EL (cell line): ENCODE measurements around the gene IQSEC1.

Experiments
- DNase-seq: peaks from one replicate; pipeline ENCODE4 v3.0.0-alpha.2; 2016

Gene IQSEC1

DNA sequence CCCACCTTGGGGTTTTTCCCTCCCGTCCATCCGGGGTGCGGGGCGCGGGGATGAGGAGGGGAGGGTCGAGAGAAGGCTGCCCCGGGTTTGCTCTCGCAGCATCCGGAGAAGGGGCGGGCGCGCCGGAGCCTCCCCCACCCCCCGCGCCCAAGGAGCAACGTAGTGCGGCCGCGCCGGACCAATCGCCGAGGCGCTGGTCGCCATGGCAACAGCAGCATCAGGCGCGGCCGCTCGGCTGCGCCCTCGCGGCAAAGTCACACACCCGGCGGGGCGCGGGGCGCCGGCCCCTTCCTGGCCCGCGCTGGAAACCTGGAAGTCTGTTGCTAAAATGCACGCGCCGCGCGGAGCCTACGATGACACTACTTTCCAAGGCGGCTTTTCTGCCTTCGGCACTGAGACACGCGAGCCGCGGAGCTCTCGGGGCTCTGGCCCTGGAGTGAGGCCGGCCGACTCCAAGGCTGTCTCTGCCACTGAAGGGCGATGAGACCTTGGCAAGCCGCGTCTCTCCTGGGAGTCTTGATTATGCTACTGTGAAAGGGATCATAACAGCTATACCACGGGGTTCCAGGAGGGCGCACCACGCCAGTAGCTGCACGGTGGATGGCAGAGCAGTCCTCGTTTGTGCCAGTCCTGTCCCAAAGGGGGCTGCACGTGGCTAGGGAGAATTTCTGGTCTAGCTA lies at the start of gene IQSEC1:
Gene IQSEC1 (minus strand): TSS at position 104 of the 680 bp plus-strand sequence. CDS start 415 bp downstream, outside the sequence.
- DNase-seq: peak; percentile 12

- no peak for DNase-seq
Measured at GRCh38 chr3:13122081-13123012, 49.1 kb upstream of the IQSEC1 start.

DNA sequence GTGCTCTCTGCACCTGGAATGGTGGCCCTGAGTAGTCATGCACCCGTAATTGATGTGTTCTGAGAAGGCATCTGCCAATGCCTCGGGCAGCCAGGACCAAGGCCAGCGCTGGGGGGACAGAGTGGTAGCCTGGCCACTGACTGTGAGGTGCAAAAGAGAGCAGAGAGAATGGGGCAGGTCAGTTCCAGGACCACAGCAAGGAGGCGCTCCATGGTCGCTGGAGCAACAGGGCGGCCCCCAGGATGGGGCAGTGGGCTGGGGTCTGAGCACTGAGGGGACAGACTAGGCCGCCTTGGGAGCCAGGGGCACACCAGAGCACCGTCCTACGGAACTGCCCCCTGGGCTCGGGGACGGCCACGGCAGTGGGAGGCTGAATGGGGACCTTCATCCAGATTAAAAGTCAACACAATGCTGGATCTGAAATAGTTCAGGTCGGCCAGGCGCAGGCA lies 48.3 kb upstream of the IQSEC1 start:
- DNase-seq: no peak

GRCh38 chr3:13120928-13121552 lies 47.8 kb upstream of the IQSEC1 start:
- no peak for DNase-seq

- DNase-seq: no peak
Measured at GRCh38 chr3:13120289-13120927, 47.2 kb upstream of the IQSEC1 start.

DNA sequence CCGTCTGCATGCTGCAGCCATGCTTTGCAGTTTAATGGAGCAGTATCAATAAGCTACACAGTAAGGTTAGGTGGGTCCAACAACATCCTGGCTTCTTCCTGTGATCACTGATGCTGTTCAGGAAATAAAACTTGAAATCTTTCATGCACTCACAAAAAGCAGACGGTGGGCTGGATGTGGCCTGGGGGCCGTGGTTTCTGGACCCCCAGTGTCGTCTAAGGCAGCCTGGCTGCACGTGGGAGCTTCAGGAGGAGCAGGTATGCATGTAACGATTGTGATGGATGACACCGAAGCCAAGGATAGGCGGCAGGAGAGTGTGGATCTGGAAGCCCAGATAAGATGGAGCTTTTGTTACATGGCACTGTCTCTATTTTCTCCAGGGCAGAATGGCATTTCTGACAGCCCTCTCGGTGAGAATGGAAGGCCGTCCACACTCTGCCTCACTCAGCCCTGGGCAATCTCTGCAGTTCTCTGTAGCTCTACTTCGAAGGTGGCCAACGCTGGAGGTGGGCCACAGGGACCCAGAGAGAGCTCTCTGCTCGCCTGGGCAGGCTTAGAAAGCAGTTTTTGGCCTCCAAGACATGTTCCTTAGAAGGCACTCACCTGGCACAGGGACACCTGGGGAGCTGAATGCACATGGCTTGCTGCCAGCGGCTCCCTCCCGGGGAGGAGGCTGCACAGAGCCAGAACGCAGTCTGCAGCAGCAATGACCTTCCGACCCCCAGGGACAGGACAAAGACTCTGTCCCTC lies 46.4 kb upstream of the IQSEC1 start:
- DNase-seq: no peak

- no peak for DNase-seq
Measured at GRCh38 chr3:13116426-13116825, 43.2 kb upstream of the IQSEC1 start.

DNA sequence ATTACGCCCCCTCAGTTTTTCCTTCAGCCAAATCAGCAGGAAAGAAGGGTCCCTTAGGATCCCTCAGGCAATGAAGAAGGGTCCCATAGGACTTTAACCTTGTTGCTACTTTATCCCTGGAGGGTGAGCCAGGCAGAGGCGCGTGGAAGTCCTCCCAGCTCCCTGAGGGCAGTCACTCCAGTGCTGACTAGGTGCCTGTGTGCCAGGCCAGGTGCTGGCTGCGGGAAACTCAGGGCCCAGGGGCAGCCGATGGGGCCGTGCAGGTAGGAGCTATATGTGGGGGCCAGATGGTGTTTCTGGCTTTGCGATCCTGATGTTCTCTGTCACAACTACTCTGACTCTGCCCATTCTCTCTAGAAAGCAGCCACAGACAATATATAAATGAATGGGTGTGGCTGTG lies 42.8 kb upstream of the IQSEC1 start:
- DNase-seq: no peak

DNA sequence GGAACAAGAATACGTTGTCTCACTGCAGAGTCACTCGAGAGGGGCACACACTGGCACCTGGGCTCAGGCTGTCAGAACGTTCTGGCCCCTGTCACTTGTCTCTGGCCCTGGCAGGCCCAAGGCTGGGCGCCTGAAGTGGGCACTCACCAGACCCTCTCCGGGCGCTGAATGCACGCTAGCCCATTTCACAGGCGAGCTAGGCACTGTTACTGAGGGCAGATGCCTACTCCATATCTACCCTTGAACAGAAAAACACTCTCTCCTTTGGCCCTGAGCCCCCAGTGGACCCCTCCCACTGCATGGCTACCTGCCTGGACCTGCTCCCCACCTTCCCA lies 42.3 kb upstream of the IQSEC1 start:
- DNase-seq: no peak

GRCh38 chr3:13114811-13115575 lies 41.8 kb upstream of the IQSEC1 start:
- DNase-seq: no peak

DNA sequence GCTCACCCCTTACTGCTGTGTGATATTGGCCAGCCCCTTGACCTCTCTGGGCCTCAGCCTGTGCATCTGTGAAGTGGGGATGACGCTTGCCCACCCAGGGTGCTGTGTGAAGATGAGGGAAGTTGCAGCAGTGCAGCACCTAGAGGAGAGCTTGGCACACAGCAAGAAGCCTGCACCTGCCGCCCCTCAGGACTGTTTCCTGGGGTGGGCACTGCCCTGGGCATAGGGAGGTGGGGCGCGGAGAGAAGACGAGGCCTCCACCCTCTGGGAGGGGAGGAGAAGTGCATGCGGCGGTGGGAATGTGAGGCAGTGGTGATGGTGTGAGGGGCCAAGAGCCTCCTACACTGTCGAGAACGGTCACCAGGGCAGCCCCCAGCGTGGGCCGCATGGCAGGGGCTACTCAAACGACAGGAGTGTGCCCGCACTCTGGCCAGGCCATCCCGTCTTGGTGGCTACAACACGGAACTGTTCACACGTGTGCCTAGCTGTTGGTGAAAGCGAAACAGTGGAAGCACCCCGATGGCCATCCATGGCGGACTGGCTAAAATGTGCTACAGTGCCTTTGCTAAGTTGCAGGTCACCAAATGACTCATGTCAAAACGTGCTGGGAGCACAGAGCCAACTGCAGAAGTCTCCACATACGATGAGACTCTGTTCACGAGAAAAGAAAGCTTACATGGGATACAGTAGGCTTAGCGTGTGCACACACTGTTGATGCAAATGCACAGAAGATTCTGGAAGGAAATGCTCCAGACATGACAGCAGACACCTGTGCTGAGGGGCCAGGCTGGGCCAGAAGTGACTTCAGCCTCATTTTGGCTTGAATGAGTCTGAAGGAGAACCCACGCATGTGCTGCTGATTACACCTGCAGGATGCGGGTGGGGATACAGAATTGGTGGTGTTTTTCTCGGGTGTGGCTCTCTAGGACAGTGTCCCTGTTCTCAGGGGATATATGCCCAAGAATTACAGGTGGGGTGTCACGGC lies 40.4 kb upstream of the IQSEC1 start:
- DNase-seq: no peak

- no peak for DNase-seq
Measured at GRCh38 chr3:13112521-13113345, 39.5 kb upstream of the IQSEC1 start.

- no peak for DNase-seq
Measured at GRCh38 chr3:13111873-13112520, 38.8 kb upstream of the IQSEC1 start.

GRCh38 chr3:13111173-13111872 lies 38.1 kb upstream of the IQSEC1 start:
- DNase-seq: no peak

- DNase-seq: peak; percentile 69
Measured at GRCh38 chr3:13110678-13111116, 37.5 kb upstream of the IQSEC1 start.

DNA sequence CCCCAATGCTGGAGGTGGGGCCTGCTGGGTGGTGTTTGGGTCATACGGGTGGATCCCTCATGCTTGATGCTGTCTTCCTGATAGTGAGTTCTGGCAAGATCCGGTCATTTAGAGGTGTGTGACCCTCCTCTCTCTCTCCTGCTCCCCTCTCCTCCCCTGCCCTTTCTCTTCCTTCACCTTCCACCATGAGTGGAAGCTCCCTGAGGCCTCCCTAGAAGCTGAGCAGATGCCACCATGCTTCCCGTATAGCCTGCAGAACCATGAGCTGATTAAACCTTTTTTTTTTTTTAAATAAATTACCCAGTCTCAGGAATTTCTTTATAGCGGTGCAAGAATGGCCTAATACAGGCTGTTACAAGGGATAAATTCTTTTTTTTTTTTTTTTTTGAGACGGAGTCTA lies 36.3 kb upstream of the IQSEC1 start:
- no peak for DNase-seq

DNA sequence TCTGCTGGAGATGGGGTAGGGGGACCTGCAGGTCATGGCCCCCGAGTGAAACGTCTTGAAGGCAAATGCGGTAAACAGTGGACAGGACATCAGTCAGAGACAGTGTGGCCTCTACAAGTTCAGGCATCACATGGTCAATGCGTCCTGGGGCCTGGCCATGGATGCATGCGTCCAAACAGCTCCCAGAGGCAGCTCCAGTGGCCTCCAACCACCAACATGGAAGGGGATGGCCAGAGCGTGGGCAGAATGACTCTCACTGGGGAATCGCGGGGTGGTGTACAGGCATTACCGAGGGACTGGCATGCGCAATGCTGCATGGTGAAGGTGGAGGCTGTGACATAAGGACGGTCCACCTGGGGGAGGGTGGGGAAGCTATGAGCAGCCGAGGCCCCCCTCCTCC lies 35.6 kb upstream of the IQSEC1 start:
- no peak for DNase-seq

DNA sequence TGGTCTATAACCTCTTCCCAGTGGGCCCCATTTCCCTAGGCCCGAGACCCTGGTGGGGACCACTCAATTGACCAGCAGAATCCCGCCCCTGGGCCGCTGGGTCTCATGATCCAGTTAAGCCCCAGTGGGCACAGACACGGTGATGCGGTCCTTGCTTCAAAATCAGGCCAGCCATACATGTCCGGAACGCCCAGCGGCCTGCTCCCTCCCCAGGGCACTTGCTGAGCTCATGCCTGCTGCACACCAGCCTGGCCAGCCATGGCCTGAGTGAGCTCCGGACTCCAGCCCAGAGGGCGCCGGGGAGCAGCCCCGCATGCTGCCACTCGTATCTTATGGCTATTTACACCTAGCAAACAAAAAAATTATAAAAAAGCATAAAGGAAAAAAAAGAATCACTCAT lies 34.4 kb upstream of the IQSEC1 start:
- DNase-seq: no peak
